ENCODE data around the gene RPS19BP1.

DNA sequence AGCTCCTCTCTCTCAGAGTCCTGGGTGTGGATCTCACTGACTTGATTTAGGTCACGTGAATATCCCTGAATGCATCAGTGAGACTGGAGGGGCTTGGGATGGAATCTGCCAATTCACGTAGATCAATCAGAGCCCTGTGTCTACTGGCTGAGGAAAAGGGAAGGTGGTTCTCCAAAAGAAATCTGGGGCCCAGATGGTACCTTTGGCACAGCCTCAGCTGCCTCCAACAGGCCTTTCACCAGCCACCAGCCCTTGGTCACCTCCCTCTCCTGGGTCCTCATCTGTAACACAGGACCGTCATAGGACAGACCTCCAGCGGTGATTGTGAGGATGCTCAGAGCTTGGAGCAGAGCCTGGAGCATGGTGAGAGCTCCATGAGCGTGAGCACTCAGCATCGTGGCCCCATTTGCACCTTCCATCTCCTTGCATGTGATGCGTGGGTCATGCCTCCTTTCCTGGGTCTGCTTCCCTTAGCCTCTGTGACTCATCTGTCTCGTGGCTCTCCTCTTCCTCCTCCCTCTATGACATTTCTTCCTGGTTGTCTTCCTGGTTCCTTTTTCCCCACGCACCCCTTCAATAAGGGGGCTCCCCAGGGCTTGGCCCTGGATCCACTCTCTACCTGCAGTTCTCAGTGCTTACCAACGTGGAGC lies 38.0 kb downstream of the RPS19BP1 start:
- TF ChIP-seq, protein P1, sequence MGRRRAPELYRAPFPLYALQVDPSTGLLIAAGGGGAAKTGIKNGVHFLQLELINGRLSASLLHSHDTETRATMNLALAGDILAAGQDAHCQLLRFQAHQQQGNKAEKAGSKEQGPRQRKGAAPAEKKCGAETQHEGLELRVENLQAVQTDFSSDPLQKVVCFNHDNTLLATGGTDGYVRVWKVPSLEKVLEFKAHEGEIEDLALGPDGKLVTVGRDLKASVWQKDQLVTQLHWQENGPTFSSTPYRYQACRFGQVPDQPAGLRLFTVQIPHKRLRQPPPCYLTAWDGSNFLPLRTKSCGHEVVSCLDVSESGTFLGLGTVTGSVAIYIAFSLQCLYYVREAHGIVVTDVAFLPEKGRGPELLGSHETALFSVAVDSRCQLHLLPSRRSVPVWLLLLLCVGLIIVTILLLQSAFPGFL (CRISPR knock-in tag; IDR thresholded peaks at IDR 0.05; ENCODE audit: borderline replicate concordance) = no peak
- TF ChIP-seq CTCF (IDR thresholded peaks at IDR 0.05) (no peak), USF2 (CRISPR knock-in tag; IDR thresholded peaks at IDR 0.05) (no peak), ZNF263 (CRISPR knock-in tag; IDR thresholded peaks at IDR 0.05; ENCODE audit: low read depth) (no peak), NR2C2 (CRISPR knock-in tag; IDR thresholded peaks at IDR 0.05) (no peak), SP1 (CRISPR knock-in tag; conservative IDR thresholded peaks at IDR 0.05) (no peak), IRF2 (CRISPR knock-in tag; IDR thresholded peaks at IDR 0.05; ENCODE audit: borderline replicate concordance, low read depth) (no peak), NFE2L1 (CRISPR knock-in tag; IDR thresholded peaks at IDR 0.05) (no peak), CREB1 (CRISPR knock-in tag; IDR thresholded peaks at IDR 0.05) (no peak)
- TF ChIP-seq, protein P2, sequence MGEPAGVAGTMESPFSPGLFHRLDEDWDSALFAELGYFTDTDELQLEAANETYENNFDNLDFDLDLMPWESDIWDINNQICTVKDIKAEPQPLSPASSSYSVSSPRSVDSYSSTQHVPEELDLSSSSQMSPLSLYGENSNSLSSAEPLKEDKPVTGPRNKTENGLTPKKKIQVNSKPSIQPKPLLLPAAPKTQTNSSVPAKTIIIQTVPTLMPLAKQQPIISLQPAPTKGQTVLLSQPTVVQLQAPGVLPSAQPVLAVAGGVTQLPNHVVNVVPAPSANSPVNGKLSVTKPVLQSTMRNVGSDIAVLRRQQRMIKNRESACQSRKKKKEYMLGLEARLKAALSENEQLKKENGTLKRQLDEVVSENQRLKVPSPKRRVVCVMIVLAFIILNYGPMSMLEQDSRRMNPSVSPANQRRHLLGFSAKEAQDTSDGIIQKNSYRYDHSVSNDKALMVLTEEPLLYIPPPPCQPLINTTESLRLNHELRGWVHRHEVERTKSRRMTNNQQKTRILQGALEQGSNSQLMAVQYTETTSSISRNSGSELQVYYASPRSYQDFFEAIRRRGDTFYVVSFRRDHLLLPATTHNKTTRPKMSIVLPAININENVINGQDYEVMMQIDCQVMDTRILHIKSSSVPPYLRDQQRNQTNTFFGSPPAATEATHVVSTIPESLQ (CRISPR knock-in tag; IDR thresholded peaks at IDR 0.05) = no peak
- TF ChIP-seq, protein P3, sequence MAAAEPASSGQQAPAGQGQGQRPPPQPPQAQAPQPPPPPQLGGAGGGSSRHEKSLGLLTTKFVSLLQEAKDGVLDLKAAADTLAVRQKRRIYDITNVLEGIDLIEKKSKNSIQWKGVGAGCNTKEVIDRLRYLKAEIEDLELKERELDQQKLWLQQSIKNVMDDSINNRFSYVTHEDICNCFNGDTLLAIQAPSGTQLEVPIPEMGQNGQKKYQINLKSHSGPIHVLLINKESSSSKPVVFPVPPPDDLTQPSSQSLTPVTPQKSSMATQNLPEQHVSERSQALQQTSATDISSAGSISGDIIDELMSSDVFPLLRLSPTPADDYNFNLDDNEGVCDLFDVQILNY (CRISPR knock-in tag; IDR thresholded peaks at IDR 0.05) = no peak
- TF ChIP-seq, protein P4, sequence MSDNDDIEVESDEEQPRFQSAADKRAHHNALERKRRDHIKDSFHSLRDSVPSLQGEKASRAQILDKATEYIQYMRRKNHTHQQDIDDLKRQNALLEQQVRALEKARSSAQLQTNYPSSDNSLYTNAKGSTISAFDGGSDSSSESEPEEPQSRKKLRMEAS (CRISPR knock-in tag; IDR thresholded peaks at IDR 0.05) = no peak

Data from WTC11 (cell line).